ENCODE measurements around the gene RPS26.

DNA sequence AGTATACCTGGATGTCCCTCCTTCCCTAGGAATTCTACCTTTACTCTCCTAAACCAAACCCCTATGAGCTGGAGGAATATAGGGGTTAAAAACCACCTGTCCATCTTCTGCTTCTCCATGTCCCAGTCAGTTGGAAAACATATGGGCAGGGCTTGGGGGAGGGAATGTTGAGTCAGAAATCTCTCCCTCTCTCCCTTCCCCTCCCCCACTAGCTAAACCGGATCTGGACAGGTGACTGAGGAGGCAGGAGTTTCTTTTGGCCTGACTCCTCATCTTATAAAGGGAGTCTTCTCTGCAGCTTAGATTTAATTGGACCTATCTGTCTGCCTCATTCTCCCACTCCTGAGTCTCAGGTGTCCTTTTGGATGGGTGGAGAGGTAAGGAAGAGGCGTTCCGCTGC is 44.4 kb downstream of the RPS26 start:
- TF ChIP-seq, protein P1, sequence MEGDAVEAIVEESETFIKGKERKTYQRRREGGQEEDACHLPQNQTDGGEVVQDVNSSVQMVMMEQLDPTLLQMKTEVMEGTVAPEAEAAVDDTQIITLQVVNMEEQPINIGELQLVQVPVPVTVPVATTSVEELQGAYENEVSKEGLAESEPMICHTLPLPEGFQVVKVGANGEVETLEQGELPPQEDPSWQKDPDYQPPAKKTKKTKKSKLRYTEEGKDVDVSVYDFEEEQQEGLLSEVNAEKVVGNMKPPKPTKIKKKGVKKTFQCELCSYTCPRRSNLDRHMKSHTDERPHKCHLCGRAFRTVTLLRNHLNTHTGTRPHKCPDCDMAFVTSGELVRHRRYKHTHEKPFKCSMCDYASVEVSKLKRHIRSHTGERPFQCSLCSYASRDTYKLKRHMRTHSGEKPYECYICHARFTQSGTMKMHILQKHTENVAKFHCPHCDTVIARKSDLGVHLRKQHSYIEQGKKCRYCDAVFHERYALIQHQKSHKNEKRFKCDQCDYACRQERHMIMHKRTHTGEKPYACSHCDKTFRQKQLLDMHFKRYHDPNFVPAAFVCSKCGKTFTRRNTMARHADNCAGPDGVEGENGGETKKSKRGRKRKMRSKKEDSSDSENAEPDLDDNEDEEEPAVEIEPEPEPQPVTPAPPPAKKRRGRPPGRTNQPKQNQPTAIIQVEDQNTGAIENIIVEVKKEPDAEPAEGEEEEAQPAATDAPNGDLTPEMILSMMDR (IDR thresholded peaks at IDR 0.05) = no peak
- TF ChIP-seq, protein P2, sequence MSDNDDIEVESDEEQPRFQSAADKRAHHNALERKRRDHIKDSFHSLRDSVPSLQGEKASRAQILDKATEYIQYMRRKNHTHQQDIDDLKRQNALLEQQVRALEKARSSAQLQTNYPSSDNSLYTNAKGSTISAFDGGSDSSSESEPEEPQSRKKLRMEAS (CRISPR knock-in tag; IDR thresholded peaks at IDR 0.05) = no peak
- no peak for TF ChIP-seq ZNF317 (CRISPR knock-in tag; IDR thresholded peaks at IDR 0.05; ENCODE audit: borderline replicate concordance, low read depth)
- TF ChIP-seq, protein P3, sequence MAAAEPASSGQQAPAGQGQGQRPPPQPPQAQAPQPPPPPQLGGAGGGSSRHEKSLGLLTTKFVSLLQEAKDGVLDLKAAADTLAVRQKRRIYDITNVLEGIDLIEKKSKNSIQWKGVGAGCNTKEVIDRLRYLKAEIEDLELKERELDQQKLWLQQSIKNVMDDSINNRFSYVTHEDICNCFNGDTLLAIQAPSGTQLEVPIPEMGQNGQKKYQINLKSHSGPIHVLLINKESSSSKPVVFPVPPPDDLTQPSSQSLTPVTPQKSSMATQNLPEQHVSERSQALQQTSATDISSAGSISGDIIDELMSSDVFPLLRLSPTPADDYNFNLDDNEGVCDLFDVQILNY (CRISPR knock-in tag; IDR thresholded peaks at IDR 0.05) = no peak
- TF ChIP-seq, protein P4, sequence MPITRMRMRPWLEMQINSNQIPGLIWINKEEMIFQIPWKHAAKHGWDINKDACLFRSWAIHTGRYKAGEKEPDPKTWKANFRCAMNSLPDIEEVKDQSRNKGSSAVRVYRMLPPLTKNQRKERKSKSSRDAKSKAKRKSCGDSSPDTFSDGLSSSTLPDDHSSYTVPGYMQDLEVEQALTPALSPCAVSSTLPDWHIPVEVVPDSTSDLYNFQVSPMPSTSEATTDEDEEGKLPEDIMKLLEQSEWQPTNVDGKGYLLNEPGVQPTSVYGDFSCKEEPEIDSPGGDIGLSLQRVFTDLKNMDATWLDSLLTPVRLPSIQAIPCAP (CRISPR knock-in tag; IDR thresholded peaks at IDR 0.05) = no peak
- no peak for TF ChIP-seq ZBTB21 (CRISPR knock-in tag; IDR thresholded peaks at IDR 0.05; ENCODE audit: borderline replicate concordance)
- no peak for TF ChIP-seq IRF2 (CRISPR knock-in tag; IDR thresholded peaks at IDR 0.05; ENCODE audit: borderline replicate concordance, low read depth)
- TF ChIP-seq, protein P5, sequence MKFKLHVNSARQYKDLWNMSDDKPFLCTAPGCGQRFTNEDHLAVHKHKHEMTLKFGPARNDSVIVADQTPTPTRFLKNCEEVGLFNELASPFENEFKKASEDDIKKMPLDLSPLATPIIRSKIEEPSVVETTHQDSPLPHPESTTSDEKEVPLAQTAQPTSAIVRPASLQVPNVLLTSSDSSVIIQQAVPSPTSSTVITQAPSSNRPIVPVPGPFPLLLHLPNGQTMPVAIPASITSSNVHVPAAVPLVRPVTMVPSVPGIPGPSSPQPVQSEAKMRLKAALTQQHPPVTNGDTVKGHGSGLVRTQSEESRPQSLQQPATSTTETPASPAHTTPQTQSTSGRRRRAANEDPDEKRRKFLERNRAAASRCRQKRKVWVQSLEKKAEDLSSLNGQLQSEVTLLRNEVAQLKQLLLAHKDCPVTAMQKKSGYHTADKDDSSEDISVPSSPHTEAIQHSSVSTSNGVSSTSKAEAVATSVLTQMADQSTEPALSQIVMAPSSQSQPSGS (CRISPR knock-in tag; IDR thresholded peaks at IDR 0.05; ENCODE audit: borderline replicate concordance, low read depth) = no peak
- no peak for TF ChIP-seq ATF1 (CRISPR knock-in tag; IDR thresholded peaks at IDR 0.05)
- no peak for TF ChIP-seq ZNF671 (CRISPR knock-in tag; IDR thresholded peaks at IDR 0.05)
- TF ChIP-seq, protein P6, sequence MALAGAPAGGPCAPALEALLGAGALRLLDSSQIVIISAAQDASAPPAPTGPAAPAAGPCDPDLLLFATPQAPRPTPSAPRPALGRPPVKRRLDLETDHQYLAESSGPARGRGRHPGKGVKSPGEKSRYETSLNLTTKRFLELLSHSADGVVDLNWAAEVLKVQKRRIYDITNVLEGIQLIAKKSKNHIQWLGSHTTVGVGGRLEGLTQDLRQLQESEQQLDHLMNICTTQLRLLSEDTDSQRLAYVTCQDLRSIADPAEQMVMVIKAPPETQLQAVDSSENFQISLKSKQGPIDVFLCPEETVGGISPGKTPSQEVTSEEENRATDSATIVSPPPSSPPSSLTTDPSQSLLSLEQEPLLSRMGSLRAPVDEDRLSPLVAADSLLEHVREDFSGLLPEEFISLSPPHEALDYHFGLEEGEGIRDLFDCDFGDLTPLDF (CRISPR knock-in tag; IDR thresholded peaks at IDR 0.05) = no peak
- TF ChIP-seq, protein P7, sequence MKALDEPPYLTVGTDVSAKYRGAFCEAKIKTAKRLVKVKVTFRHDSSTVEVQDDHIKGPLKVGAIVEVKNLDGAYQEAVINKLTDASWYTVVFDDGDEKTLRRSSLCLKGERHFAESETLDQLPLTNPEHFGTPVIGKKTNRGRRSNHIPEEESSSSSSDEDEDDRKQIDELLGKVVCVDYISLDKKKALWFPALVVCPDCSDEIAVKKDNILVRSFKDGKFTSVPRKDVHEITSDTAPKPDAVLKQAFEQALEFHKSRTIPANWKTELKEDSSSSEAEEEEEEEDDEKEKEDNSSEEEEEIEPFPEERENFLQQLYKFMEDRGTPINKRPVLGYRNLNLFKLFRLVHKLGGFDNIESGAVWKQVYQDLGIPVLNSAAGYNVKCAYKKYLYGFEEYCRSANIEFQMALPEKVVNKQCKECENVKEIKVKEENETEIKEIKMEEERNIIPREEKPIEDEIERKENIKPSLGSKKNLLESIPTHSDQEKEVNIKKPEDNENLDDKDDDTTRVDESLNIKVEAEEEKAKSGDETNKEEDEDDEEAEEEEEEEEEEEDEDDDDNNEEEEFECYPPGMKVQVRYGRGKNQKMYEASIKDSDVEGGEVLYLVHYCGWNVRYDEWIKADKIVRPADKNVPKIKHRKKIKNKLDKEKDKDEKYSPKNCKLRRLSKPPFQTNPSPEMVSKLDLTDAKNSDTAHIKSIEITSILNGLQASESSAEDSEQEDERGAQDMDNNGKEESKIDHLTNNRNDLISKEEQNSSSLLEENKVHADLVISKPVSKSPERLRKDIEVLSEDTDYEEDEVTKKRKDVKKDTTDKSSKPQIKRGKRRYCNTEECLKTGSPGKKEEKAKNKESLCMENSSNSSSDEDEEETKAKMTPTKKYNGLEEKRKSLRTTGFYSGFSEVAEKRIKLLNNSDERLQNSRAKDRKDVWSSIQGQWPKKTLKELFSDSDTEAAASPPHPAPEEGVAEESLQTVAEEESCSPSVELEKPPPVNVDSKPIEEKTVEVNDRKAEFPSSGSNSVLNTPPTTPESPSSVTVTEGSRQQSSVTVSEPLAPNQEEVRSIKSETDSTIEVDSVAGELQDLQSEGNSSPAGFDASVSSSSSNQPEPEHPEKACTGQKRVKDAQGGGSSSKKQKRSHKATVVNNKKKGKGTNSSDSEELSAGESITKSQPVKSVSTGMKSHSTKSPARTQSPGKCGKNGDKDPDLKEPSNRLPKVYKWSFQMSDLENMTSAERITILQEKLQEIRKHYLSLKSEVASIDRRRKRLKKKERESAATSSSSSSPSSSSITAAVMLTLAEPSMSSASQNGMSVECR (CRISPR knock-in tag; IDR thresholded peaks at IDR 0.05; ENCODE audit: borderline replicate concordance) = no peak
- TF ChIP-seq, protein P8, sequence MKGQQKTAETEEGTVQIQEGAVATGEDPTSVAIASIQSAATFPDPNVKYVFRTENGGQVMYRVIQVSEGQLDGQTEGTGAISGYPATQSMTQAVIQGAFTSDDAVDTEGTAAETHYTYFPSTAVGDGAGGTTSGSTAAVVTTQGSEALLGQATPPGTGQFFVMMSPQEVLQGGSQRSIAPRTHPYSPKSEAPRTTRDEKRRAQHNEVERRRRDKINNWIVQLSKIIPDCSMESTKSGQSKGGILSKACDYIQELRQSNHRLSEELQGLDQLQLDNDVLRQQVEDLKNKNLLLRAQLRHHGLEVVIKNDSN (CRISPR knock-in tag; IDR thresholded peaks at IDR 0.05) = no peak
- TF ChIP-seq NR3C1 (CRISPR knock-in tag; conservative IDR thresholded peaks at IDR 0.05; ENCODE audit: low read depth) = no peak
